B cell (primary cell): Measurements from ENCODE around the gene MORF4L1. TPM values are rescaled to one million over a fixed set of nuclear protein-coding genes. Genes with fewer than 3 reads are reported as not detected.
A peak's percentile ranks its signal among the peaks of the same experiment; 100 is the strongest.

Experiments
- ATAC-seq: fragments of 200-7000 bp; cut with Tn5 transposase; one replicate; pipeline ENCODE4 v1.10.0; 2021; ENCODE audit warnings: low read depth, mild to moderate bottlenecking, moderate number of reproducible peaks, moderate library complexity
- CTCF ChIA-PET: fragments of 350-600 bp; sonication (Branson Sonifier 250); formaldehyde crosslinking; loops from one replicate; lab custom pipeline; 2021; ENCODE audit warnings: antibody characterized with exemption, inconsistent platforms; lab: Charles Lee
- POLR2A ChIA-PET: fragments of 350-600 bp; sonication (Branson Sonifier 250); formaldehyde crosslinking; loops from one replicate; lab custom pipeline; 2021; ENCODE audit warnings: antibody characterized with exemption; lab: Charles Lee
- DNase-seq: peaks from one replicate; pipeline ENCODE4 v3.0.0; 2013
- H2AFZ ChIP-seq: 2 replicates; pipeline ENCODE4 v1.6.1; 2012; ENCODE audit warnings: mild to moderate bottlenecking, low read depth, low read length; ENCODE audit not compliant: insufficient read depth, poor library complexity, severe bottlenecking
- H3K27ac ChIP-seq, 2 donors: 1 replicate in 1 of 2; 2 replicates in 1 of 2; pipeline ENCODE4 v1.5.1; 2012 to 2013; ENCODE audit warnings: low read length in 2 of 2, mild to moderate bottlenecking in 2 of 2, moderate library complexity in 1 of 2
- H3K27me3 ChIP-seq, 4 experiments: fragments of 200-600 bp in 1 of 4; sonication (generic) in 1 of 4; replicated peaks in 1 of 4; 1 replicate in 2 of 4; 2 replicates in 2 of 4; pipeline versions ENCODE4 v1.6.1 to v1.7.0; 2013 to 2016; ENCODE audit warnings: low read length in 3 of 4, mild to moderate bottlenecking in 2 of 4, mixed read lengths in 1 of 4, moderate library complexity in 1 of 4; ENCODE audit not compliant: insufficient read depth in 4 of 4, control insufficient read depth in 3 of 4; ENCODE audit errors: control extremely low read depth in 1 of 4
- H3K36me3 ChIP-seq, 2 experiments: replicated peaks in 1 of 2; 1 replicate in 1 of 2; 2 replicates in 1 of 2; pipeline versions ENCODE4 v1.6.1 to v1.7.1; 2013; ENCODE audit warnings: low read length in 1 of 2; ENCODE audit not compliant: insufficient read depth in 2 of 2, control insufficient read depth in 1 of 2; ENCODE audit errors: control extremely low read depth in 1 of 2, extremely low read depth in 1 of 2
- H3K4me1 ChIP-seq, 2 donors: fragments of 200-600 bp in 1 of 2; sonication (generic) in 1 of 2; 1 replicate in 1 of 2; 2 replicates in 1 of 2; pipeline versions ENCODE4 v1.5.1 to v1.6.1; 2013 to 2017; ENCODE audit warnings: low read length in 2 of 2; ENCODE audit not compliant: control insufficient read depth in 2 of 2, insufficient read depth in 2 of 2
- H3K4me2 ChIP-seq: replicated peaks from 2 replicates; pipeline ENCODE3; 2012; ENCODE audit warnings: mild to moderate bottlenecking, low read depth, low read length; ENCODE audit not compliant: poor library complexity, severe bottlenecking
- H3K4me3 ChIP-seq, 5 experiments: fragments of 200-600 bp in 1 of 5; sonication (generic) in 1 of 5; 1 replicate in 3 of 5; 2 replicates in 2 of 5; pipeline versions ENCODE4 v1.5.1 to v1.7.0; 2011 to 2016; ENCODE audit warnings: low read length in 4 of 5, mild to moderate bottlenecking in 4 of 5, low read depth in 2 of 5, control low read depth in 1 of 5, moderate library complexity in 1 of 5; ENCODE audit not compliant: insufficient read depth in 1 of 5; ENCODE audit errors: control extremely low read depth in 1 of 5, extremely low read depth in 1 of 5
- H3K79me2 ChIP-seq: fragments of 200-600 bp; sonication (generic); one replicate; pipeline ENCODE4 v1.6.0; 2016; ENCODE audit warnings: low read length; ENCODE audit not compliant: control insufficient read depth, insufficient read depth
- H3K9ac ChIP-seq: fragments of 200-600 bp; sonication (generic); 2 replicates; pipeline ENCODE4 v1.6.1; 2017; ENCODE audit warnings: mild to moderate bottlenecking, low read length, moderate library complexity
- H3K9me3 ChIP-seq, 3 donors: one replicate each; pipeline versions ENCODE4 v1.6.1 to v1.7.1; 2013; ENCODE audit warnings: low read length in 2 of 3; ENCODE audit not compliant: control insufficient read depth in 2 of 3, insufficient read depth in 1 of 3; ENCODE audit errors: control extremely low read depth in 1 of 3
- H4K20me1 ChIP-seq: 2 replicates; pipeline ENCODE4 v1.6.0; 2012; ENCODE audit warnings: mild to moderate bottlenecking, low read length; ENCODE audit not compliant: insufficient read depth, control insufficient read depth, poor library complexity, severe bottlenecking
- H3K27ac Mint-ChIP-seq: one replicate; pipeline ENCODE4 v1.8.0; 2021; ENCODE audit warnings: mixed read lengths
- H3K27me3 Mint-ChIP-seq: one replicate; pipeline ENCODE4 v1.8.0; 2021; ENCODE audit warnings: mixed read lengths
- H3K4me1 Mint-ChIP-seq: one replicate; pipeline ENCODE4 v1.8.0; 2021; ENCODE audit warnings: mixed read lengths
- H3K4me3 Mint-ChIP-seq: one replicate; pipeline ENCODE4 v1.8.0; 2021; ENCODE audit warnings: mixed read lengths
- H3K9me3 Mint-ChIP-seq: one replicate; pipeline ENCODE4 v1.8.0; 2022; ENCODE audit warnings: mixed read lengths; ENCODE audit not compliant: insufficient read depth
- CTCF ChIP-seq: fragments of 200-600 bp; IDR thresholded peaks from one replicate; pipeline ENCODE4 v1.8.0; 2022; ENCODE audit warnings: antibody characterized with exemption, mild to moderate bottlenecking
- EZH2 ChIP-seq: IDR thresholded peaks from 2 replicates; pipeline ENCODE4 v1.6.1; 2012; ENCODE audit warnings: borderline replicate concordance, low read depth, mild to moderate bottlenecking, moderate library complexity, low read length; ENCODE audit not compliant: insufficient read depth, poor library complexity, severe bottlenecking
- WGBS: methylation state at CpG from one replicate; pipeline ENCODE4 v1.1.5; 2013; ENCODE audit warnings: missing lambda C conversion rate; ENCODE audit not compliant: insufficient coverage; 5-methylcytosine and 5-hydroxymethylcytosine counted together
- intact Hi-C: fragments of 100-400 bp; cut with micrococcal nuclease; formaldehyde crosslinking; loops from one replicate; pipeline ENCODE4 v1.10.0; 2022
- polyA plus RNA-seq: library from polyadenylated mRNA; depleted of rRNA; stranded (reverse); fragments of >200 nt; gene quantifications from 2 replicates; pipeline ENCODE4 v1.2.3, GENCODE V29; 2012
- total RNA-seq, 2 donors: library from RNA; stranded (reverse); fragments of 120-200 nt in 1 of 2; gene quantifications; 1 replicate in 1 of 2; 2 replicates in 1 of 2; pipeline versions ENCODE4 v1.2.3 to v1.2.4, GENCODE V29; 2013 to 2022

Gene MORF4L1
- total and polyA plus RNA-seq, 2 donors (not counting 1 experiment from before 2014, with no cell fraction given): 79.0 to 242 TPM

GRCh38 chr15:78828920-78829319 is 43.8 kb upstream of the MORF4L1 start:
- H3K36me3 ChIP-seq: no peaks in the 10 kb centered on the region
- CTCF ChIA-PET: no interaction called here
- no peak overlapping the region for H3K27ac Mint-ChIP-seq
- peaks cover 14% of the 10 kb centered on the region for H3K27me3 Mint-ChIP-seq
- H3K9ac ChIP-seq: no peak overlapping the region
- no peak overlapping the region for H2AFZ ChIP-seq
- H3K27me3 ChIP-seq: peaks cover 0 to 3% (median 0%) of the 10 kb centered on the region in 4 experiments
- H3K4me3 Mint-ChIP-seq: peak overlapping the region; percentile 48
- no peak overlapping the region for H3K4me2 ChIP-seq
- H3K27ac ChIP-seq: no peak overlapping the region
- DNase-seq (no peak), ATAC-seq (no peak)
- WGBS: 100% methylated on average over 2 of the region's 2 CpGs
- POLR2A ChIA-PET: no interaction called here
- peaks cover 10% of the 10 kb centered on the region for H3K4me1 Mint-ChIP-seq
- H3K9me3 ChIP-seq: no peaks in the 10 kb centered on the region
- H3K4me1 ChIP-seq: peaks cover 3 to 7% of the 10 kb centered on the region in 2 donors
- intact Hi-C loops: no loop called here
- no peaks in the 10 kb centered on the region for H4K20me1 ChIP-seq
- TF ChIP-seq EZH2 (no peak), CTCF (no peak)
- H3K79me2 ChIP-seq: no peaks in the 10 kb centered on the region
- H3K4me3 ChIP-seq: no peak overlapping the region
- H3K9me3 Mint-ChIP-seq: no peaks in the 10 kb centered on the region

DNA sequence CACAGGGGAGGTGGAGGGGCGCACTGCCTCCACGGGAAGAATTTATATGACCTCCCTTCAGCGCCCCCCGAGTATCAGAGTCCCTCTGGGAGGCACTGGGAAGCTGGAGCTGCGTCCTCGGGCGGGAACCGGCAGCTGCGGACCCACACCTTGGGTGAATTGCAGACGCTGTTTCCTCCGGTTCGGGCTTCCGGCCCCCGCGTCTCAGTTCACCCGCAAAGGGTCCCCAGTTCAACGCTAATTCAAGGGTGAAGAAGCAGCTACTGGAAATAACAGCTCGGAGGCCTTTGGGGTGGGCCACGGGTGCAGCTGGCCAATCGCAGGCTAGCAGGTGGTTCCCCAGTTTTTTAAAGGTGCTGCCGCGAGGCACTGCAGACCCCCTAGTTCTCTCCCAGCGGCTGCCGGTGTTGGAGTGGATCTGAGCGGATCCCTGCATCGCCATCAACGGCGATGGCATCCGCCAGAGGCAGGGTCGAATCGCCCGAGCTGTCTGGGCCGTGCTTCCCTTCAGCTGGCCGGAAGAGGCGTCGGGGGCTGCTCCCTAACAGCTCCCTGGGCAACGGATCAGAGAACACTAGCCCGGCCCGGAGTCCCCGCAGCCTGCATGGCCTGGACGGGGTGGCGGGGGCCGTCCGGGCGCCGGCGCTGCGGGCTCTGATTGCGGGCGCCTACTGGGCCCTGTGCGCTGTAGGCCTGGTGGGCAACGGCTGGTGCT is 42.0 kb upstream of the MORF4L1 start:
- Histone ChIP-seq H3K27ac (no peak overlapping the region), H3K4me2 (peak overlapping the region; percentile 80), H3K4me3 (peak overlapping the region in 4 of 5 experiments; percentile 38 to 51 (median 50)), H3K9me3 (no peaks in the 10 kb centered on the region), H3K27me3 (peaks cover 0 to 3% (median 0%) of the 10 kb centered on the region in 4 experiments), H2AFZ (peak overlapping the region; percentile 82), H3K36me3 (no peaks in the 10 kb centered on the region), H3K9ac (peak overlapping the region; percentile 55), H4K20me1 (no peaks in the 10 kb centered on the region), H3K4me1 (peaks cover 3 to 7% of the 10 kb centered on the region in 2 donors), H3K79me2 (no peaks in the 10 kb centered on the region)
- TF ChIP-seq EZH2: no peak
- no peak for TF ChIP-seq CTCF
- Mint-ChIP-seq H3K4me3 (peak overlapping the region; percentile 90), H3K4me1 (peaks cover 10% of the 10 kb centered on the region), H3K27ac (peak overlapping the region; percentile 37), H3K9me3 (no peaks in the 10 kb centered on the region), H3K27me3 (peaks cover 14% of the 10 kb centered on the region)
- ATAC-seq: peak; percentile 64
- peak; percentile 38 for DNase-seq
- ChIA-PET CTCF (interaction anchor here (1.0 to 2.1 kb wide), 3 partner anchors 19 to 354 kb away, joined by 4 to 8 read pairs (median 5); partner anchors contain the start of gene ADAMTS7), POLR2A (no interaction called here)
- intact Hi-C loops: no loop called here
- 17% methylated on average over 51 of the region's 52 CpGs for WGBS
